Stimulated activated CD4-positive, alpha-beta T cell treated with anti-CD3 and anti-CD28 coated beads, Interleukin-1b, Interleukin-23, amount 100 ng/mL, for 4 hours (primary cell): Measurements from ENCODE around the gene HGF.
"Not testable (repeated sequence)": the region's sequence is repeated elsewhere in the genome, so short reads cannot be mapped to it uniquely, and the experiment has no call there.

Source experiments
- DNase-seq, 2 donors: peaks; one replicate each; pipeline ENCODE4 v3.0.0-alpha.2; 2020; ENCODE audit warnings: low read depth in 2 of 2

HGF gene

DNA sequence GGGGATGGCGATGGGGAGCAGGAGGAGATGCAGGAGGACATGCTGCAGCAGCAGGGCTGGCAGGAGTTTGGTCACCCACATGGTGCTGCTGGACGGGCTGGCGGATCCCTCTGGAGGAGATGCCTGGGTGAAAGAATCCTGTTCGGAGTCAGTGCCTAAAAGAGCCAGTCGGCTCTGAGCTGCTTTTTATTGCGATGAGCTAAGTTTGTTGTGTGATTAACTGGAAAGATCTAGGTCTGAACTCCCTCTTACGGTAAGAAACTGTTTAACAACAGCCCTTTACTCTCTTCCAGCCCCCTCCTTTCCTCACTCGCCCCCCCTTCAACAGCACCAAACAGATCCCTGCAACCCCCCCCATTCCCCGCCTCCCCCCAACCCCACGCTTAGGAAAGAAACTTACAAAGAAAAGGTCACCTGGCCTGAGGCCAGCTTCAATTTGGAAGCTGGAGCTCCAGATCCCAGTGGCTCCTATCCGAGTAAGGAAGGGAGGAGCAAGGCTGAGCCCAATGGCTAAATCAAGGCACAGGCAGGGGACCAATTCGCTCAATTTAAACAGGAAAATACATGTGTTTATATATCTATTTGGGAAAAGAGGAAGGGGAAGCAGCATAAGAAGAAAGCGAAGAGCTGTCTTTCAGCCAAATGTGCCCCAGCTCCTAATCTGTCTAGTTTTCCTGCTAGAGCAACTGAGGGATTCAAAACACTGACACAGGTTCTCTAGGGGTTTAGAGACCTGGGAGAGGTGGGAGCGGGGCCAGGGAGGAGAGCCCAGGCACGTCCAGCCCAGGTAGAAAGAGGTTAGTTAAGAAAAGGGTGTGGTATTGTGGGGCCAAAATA is at the start of gene HGF:
Gene HGF (minus strand): TSS at position 157 of the 837 bp plus-strand sequence. CDS start 76 bp downstream, at position 81.
- no peak for DNase-seq

DNA sequence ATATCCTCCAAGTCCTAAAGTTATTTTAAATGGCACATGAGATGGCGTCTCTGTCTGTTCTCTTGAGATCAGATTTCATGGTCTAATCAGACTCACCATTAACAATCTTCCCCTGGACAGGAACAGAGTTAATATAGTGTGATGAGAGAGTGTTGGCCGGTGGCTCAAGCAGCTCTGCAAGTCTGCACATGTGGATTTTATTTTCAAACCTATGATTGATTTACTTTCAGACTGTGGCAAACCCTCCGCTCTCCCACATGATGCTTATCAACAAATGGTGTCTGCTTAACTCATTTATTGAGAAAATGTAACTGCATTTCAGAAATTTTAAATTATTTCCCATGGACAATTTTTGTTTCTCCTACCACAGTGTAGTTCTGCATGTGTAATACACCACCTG is 46.5 kb upstream of the HGF start:
- no peak for DNase-seq

DNA sequence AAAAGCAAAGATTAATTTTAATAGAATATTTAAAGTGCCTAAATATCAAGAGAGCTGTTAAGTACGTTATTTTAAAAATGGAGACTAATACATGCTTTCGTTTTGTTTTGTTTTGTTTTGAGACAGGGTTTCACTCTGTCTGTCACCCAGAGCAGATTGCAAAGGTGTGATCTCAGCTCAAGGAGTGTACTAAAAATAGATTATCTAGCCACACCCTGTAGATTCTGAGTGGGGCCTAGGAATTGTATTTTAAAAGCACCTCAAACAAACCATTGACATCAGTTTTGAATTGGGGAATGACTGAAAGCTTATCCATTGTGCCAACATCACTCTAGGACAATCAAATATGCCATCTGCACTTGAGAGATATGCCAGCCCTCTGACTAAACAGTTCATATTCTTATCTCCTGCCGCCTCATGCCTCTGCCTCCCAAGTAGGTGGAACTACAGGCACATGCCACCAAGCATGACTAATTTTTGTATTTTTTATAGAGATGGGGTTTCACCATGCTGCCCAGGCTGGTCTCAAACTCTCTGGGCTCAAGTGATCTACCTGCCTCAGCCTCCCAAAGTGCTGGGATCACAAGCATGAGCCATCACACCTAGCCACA is 43.1 kb upstream of the HGF start:
- DNase-seq = not testable (repeated sequence)

DNA sequence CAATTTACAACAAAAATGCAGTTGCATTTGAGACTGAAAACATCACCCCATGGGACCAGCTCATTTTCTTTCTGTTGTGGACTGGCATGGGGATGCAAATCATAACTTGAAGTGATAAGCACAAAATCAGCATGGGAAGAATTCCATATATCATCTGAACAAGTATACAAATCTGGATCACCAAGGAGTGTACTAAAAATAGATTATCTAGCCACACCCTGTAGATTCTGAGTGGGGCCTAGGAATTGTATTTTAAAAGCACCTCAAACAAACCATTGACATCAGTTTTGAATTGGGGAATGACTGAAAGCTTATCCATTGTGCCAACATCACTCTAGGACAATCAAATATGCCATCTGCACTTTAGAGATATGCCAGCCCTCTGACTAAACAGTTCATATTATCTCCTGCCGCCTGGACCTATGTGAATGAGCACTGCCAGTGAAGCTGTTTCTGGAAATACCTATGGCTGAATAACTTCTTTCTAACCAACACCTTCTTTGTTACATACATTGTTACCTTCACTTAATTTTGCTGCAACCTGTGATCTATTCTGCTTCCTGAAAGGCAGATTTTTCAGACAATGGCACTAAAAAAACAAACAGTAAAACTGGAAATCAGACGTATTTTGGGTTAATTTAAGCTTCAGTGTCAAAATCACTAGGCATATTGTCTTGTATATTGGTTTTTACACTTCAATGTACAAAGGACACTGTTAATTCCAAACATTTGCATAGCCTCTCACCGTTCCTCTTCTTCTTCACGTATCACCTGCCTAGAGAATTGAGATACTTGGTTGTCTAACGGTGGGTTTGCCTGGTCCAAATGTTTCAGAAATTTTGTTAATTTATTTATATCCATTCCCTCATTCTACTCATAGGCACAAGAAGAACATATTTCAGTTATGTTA is 42.4 kb upstream of the HGF start:
- DNase-seq = no peak

DNA sequence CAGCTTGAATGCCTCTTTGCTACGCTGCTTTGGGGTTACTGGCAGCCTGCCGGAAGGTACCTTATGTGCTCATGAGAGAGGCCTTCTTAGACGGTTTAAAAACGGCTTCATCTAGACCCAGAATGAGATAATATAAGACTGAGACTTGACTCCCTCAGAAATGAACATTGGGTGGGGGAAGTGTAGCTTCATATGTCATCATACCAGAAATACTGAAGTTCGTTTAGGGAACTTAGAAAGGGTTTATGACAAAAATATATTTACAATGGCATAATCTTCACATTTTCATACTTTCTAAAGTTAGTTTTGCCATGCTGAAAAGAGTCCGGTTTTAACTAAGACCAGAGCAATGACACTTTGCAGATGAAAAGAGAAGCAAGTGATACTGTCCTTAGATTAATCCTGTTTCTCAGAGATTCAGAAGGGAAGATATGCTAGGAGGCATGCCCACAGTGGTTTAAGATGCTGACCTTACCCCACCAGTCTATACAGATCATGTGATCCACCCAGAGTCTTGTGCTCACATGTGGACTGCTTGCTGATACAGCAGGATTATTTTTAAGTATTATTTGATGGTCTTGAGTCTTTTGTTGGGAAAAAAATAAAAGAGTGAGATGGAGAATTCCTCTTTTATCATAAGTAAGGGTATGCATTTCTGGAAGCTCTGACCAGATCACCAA is 40.8 kb upstream of the HGF start:
- no peak for DNase-seq

DNA sequence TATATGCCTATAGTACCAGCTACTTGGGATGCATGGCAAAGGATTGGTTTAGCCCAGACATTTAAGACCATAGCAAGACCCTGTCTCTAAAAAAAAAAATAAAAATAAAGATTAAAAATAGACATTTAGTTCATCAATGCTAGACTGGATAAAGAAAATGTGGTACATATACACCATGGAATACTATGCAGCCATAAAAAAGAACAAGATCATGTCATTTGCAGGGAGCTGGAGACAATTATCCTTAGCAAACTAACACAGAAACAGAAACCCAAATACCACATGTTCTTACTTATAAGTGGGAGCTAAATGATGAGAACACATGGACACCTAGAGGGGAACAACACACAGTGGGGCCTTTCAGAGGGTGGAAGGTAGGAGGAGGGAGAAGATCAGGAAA is 38.5 kb upstream of the HGF start:
- DNase-seq = not testable (repeated sequence)

DNA sequence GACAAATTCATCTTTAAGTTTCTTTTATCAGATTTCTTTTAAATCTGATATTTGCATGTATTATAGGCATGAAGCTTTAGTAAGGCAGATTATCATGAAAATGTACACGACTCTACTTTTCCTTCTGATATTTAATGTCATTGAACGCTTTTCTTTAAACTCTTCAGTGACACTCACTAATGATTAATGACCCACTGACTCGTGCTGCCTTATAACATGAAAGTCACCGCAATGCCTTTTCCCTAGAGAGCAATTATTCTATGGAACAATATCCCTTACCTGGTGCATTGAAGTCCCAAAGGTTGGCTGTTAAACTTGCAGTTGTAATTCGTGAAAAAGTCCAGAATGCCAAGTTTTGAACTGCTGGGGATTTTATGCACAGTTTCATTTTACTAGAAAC is 33.4 kb upstream of the HGF start:
- DNase-seq = no peak

DNA sequence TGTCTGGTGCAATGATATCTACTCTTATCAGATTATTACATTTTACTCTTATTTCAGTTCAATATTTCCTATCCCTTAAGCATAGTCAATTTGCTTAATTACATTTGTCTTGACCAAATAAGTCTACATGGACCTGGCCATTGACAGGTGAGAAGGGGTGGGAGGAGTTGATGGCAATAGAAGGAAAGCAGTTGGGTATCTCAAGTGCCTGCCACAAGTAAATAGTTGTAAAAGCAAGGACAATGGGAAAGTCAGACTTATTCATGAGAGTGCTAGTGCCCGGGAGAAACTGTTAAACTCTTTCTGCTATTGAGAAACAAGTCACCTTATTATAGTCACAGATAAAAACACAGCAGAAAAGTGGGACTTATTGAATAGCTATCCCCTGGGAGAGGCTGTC is 32.4 kb upstream of the HGF start:
- no peak for DNase-seq

DNA sequence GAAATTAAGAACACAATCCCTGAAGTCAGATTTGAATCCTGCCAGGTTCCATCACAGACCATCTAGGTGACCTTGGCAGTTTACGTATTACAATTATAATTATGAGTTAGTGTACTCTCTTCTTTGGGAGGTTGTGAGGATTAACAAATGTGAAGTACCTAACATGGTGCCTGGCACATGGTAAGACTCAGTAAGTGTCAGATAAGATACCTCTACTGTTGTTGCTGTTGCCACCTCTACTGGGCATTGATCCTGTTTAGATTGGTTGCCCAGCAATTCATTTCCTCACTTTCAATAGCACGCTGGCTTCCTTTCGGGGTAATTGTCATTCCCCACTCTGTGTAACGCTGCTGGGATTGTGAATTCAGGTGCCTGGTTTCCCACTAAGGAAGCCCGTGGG is 31.7 kb upstream of the HGF start:
- no peak for DNase-seq

DNA sequence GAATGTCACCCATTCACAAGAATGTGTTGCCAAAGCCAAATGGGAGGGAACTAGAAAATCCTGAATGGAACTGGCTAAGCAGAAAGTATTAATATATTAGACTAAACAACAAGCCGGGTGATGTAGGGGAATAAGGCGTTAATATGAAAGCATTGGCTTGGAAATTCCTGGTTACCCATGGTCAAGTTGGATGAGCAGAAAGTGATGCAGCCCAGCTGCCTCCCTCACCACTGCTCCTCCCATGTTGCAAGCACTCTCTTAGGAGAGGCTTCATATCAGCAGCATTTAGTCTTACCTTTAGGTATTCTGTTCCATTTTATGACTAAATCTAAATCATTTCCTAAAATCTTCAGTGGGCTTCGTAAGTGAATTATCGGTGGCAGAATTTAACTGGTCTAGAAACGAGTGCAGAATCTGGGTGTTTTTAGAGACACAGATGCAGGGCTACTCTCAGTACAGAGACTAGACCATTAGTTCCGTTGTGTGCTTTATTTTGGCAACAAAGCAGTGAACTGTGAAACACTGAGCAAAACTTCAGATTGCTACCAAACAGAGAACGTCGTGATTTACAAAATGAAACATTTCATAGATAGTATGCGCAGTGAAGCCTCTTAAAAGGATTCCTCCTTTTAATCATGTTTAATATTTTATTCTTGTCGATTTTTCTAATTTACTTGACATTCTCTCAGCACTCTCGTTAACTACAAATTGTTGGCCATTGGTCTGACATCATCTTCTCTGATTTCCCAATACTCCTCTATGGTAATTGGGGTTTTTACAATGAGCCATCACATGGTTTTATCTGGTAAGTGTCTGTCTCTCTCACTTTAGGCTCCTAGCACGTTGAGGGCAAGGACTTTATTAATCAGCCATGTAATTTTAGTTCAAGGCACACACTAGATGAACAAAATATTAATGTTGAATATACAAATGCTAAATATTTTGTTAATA is 22.0 kb upstream of the HGF start:
- DNase-seq = no peak

DNA sequence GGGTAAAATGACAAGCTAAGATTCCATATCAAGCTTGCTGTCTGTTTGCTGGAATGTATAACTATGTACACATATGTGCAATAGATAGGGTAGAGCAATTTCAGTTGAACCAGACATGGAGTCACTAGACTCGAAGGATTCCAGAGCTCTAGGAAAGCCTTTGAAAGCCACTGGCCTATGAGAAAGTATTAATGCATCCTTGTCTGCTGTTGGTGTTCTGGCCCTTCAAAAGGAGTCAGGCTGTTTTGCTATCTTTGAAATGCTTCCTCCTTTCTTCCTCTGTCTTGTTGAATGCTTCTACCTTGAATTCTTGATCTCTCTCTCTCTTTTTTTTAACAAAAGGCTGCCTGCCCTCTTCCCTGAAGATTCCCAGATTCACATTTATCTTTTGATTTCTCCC is 20.8 kb upstream of the HGF start:
- no peak for DNase-seq

DNA sequence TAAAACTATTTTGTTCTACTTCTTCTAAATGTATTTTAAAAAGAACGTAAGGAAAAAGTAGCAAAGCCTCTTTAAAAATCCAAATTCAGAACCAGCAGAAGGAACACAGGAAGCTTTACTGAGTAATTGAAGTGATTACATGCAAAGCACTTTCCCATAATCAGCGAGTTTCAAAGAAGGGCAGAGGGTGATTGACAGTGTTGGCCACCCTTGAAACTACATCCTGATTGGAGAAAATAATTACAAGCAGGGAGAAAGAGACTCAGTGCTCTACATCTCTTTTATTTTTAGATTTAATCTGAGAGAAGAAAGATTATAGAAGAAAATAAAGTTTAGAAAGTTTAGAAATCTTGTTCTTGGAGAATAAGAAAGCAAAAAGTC is 20.3 kb upstream of the HGF start:
- DNase-seq = no peak

DNA sequence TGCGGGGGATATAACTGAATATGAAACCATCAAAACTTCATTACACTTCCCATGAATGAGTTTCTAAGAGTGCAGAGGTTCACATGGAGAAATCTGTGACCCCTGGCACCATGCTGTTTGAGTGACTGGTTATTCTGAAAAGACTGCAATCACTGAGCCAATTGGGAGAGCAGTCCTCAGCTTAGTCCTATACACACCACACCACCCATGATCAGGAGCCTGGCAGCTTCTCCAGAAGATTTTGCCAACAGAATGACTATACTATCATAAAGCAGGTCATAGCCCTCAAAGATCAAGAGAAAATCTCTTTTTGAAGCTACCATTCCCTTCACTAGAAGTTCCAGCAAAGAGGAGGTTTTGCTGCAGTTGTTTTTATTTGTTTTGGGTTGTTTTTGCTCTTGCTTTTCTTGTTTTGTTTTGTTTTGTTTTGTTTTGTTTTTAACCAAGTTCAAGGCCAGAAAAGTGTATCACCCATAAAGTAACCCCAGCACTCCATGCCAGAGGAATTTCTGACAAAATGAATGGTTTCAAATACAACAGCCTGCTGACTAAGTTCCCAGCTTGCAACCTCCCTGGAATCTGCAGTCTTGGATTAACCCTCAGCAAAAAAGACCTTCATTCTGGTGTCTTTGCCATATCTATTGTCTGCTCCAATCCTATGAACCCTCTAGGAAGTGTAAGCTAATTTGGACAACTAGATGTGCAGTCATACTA is 19.7 kb upstream of the HGF start:
- no peak for DNase-seq

DNA sequence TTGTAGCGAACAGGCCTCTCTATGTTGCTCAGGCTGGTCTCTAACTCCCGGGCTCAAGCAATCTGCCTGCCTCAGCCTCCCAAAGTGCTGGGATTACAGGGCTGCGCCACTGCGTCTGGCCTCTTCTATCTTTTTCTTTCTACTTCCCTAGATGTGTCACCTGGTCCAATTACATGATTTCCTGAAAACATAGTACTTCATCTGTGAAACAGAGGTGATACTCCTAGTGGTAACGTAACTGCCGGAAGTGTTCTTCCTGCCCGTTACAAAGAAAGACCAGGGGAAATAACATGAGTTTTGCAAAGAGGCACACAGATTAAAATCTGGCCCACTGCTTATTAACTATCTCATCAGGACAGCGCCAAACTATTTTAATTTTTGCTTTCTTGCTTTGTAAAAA is 18.4 kb upstream of the HGF start:
- no peak for DNase-seq

DNA sequence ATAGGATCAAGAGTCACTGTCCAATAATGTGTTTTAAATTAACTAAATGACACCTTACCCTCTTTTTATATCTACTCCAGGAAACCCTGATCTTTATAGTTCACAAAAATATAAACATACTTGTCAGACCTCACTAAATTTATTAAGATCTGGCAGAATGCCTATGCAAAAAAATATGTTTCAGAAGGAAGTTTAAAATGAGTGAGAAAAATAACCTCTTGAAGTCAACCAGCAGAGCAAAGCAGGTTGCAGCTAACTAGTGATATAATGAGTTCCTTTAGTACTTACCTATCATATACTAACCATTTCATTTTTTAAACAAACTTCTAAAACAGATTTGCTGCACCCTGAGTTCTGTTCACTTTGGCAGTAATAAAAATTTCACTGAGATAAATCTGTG is 14.0 kb upstream of the HGF start:
- no peak for DNase-seq

DNA sequence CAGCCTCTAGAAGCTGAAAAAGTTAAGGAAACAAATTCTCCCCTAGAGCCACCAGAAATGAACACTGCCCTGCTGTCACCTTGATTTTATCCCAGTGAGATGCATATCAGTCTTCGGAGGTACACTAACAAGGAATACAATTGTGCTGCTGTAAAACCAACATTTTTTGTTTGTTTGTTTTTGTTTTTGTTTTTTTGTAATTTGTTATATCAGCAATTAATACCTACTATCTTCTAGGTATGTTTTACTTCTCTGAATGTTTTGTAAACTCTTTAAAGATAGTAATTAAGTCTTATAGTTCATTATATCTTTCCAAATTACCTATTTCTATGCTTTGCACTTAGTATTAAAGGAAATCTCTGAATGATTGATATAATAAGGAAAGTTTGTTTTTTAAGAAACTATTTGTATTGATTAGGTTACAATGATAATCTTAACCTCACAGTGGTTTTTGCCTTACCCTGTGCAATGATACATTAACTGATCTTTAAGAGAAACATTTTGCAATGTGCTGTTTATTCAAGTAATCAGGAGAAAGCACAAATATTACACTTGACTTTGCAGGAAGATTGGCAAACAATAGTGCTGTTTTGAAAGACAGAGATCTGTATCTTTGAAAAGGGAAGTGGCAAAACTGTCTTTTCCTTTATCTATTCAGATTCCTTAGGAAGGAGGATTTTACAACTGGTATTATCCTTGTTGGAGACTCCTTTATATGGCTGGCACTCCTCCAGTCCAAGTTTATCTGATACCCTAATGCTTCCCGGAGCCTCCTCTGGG is 11.3 kb upstream of the HGF start:
- DNase-seq = no peak

DNA sequence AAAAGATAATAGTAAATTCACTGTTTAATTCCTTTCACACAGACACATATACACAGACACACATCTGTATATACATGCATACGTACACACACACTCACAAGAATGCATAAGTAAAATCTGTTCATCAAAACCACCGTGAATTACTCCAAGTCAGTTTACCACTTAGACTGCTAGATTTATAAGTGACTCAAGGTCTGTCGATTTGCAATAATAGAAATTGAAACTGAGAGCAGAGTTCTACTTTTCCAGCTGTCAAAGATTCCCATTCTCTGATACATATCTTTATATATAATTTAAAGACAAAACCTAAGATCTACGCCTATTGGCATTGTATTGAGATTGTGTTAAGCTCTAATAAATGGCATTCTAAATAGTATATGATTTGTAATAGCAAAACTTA is 9.9 kb upstream of the HGF start:
- no peak for DNase-seq

DNA sequence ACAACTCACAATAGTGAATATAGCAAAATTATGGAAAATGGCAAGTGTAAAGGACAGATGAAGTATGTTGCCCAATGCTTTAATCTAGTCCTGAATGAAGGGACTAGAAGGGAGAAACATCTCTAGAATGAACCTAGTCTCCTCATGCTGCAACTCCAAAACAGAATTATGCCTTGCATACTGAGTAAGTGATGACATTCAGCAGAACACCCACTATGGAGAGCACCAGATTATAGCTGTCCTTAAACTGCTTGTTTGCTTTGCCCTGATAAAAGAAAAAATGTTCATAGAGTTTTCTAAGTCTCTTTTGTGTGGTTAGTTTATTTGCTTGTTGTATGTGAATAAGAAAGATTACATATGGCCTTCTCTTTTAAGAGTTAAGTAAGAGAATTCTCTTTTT is 7.8 kb upstream of the HGF start:
- no peak for DNase-seq

DNA sequence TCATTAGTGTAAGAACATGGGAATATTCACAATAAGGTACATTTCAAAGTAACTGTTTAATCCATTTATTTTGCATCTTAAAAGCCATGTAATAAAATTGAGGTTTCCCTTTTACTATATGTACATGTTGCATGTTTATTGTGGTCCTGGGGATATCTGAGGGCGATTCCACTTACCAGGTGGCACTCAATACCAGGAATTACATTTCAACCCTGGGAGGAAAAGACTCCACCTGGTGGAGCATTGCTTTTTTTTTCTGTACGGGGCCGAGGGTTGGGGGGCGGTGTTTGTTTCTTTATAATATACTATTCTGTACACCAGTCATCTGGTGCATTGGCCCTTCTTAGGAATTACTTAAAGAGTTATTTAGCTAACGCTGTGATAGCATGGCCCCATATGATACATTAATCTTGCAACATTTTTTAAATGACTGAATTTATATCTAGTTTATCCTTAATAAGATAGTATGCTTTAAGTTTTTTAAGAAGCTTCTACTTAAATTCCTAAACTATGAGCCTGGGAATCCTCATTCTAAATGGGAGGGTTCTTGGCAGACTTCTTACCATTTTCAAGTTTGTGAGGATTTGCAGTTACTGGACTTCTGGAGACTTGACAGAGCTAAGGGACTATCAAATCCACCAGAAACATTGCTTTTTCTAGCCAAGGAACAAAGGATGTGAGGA is 7.2 kb upstream of the HGF start:
- no peak for DNase-seq
